Esophagus squamous epithelium (tissue), 4 donors: ENCODE results near the gene IL33.

ENCODE experiments used
- POLR2A ChIP-seq, 4 donors: fragments of 450-650 bp; IDR thresholded peaks; one replicate each; pipeline ENCODE4 v1.6.1; 2017; ENCODE audit warnings: antibody characterized with exemption in 4 of 4, mild to moderate bottlenecking in 4 of 4, moderate library complexity in 3 of 4
- TF ChIP-seq, protein P1 (sequence below), 6 experiments: fragments of 450-650 bp in 4 of 6; fragments of 200-600 bp in 2 of 6; sonication (generic) in 2 of 6; IDR thresholded peaks; one replicate each; pipeline ENCODE4 v1.5.1; 2016 to 2019; ENCODE audit warnings: antibody characterized with exemption in 6 of 6, mild to moderate bottlenecking in 4 of 6, moderate library complexity in 4 of 6

DNA sequence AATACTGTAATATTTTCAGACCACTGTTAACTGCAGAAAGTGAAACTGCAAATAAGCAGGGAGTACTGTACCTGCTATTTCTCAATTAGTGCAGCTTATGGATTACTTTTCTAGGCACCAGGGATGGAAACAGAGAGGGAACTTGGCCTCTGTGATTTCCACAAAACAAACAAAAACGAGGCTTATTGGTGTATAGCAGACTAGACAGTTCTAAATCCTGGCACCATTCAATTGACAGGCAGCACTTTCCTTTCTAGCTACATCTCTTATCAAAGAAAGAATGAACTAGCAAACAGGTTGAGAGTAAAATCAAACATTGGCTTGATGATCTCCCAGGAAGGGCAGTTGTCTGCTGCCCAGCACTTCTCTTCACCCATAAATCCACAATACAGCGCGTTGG is 16.0 kb upstream of the IL33 start:
- TF ChIP-seq, protein P1, sequence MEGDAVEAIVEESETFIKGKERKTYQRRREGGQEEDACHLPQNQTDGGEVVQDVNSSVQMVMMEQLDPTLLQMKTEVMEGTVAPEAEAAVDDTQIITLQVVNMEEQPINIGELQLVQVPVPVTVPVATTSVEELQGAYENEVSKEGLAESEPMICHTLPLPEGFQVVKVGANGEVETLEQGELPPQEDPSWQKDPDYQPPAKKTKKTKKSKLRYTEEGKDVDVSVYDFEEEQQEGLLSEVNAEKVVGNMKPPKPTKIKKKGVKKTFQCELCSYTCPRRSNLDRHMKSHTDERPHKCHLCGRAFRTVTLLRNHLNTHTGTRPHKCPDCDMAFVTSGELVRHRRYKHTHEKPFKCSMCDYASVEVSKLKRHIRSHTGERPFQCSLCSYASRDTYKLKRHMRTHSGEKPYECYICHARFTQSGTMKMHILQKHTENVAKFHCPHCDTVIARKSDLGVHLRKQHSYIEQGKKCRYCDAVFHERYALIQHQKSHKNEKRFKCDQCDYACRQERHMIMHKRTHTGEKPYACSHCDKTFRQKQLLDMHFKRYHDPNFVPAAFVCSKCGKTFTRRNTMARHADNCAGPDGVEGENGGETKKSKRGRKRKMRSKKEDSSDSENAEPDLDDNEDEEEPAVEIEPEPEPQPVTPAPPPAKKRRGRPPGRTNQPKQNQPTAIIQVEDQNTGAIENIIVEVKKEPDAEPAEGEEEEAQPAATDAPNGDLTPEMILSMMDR (IDR thresholded peaks at IDR 0.05) = no peak
- TF ChIP-seq POLR2A (IDR thresholded peaks at IDR 0.05) = no peak
